22Rv1 (cell line): ENCODE results near the gene ABCG5.

Source experiments
- CTCF ChIP-seq: fragments of 450-650 bp; IDR thresholded peaks from 2 replicates; pipeline ENCODE4 v1.5.1; 2017; ENCODE audit warnings: mild to moderate bottlenecking
- ZFX ChIP-seq: fragments of 450-650 bp; IDR thresholded peaks from 2 replicates; pipeline ENCODE4 v1.6.1; 2017; ENCODE audit warnings: antibody characterized with exemption, borderline replicate concordance

- TF ChIP-seq CTCF: no peak
- no peak for TF ChIP-seq ZFX
Measured at GRCh38 chr2:43831543-43832294, 6.9 kb downstream of the ABCG5 start.
